K562 (cell line): ENCODE measurements around the gene CSTPP1.

Experiments
- ARID2 ChIP-seq: fragments of 450-650 bp; IDR thresholded peaks from 2 replicates; pipeline ENCODE4 v1.6.1; 2017; ENCODE audit warnings: antibody characterized with exemption, mild to moderate bottlenecking
- ATF2 ChIP-seq: sonication (generic); formaldehyde crosslinking; IDR thresholded peaks from 2 replicates; pipeline ENCODE4 v1.8.1; 2022; ENCODE audit warnings: missing genetic modification reagents
- CREM ChIP-seq: IDR thresholded peaks from 2 replicates; pipeline ENCODE4 v1.6.1; 2014; ENCODE audit warnings: antibody characterized with exemption, low read depth
- EZH2 ChIP-seq: IDR thresholded peaks from 2 replicates; pipeline ENCODE4 v1.6.1; 2012; ENCODE audit warnings: low read depth, mild to moderate bottlenecking, inconsistent platforms, low read length, borderline replicate concordance
- MEF2D ChIP-seq: conservative IDR thresholded peaks from 2 replicates; pipeline ENCODE4 v1.6.1; 2016; ENCODE audit warnings: low read depth, missing genetic modification characterization, missing compliant biosample characterization
- MYC ChIP-seq, 2 experiments: fragments of 250-450 bp in 1 of 2; sonication (Bioruptor Pico) in 1 of 2; IDR thresholded peaks; 2 replicates each; pipeline versions ENCODE4 v1.5.1 to v1.6.1; 2012 to 2021; ENCODE audit warnings: low read depth in 2 of 2, borderline replicate concordance in 1 of 2, improper control_type of control experiment in 1 of 2, low read length in 1 of 2, mild to moderate bottlenecking in 1 of 2, moderate library complexity in 1 of 2
- PHTF2 ChIP-seq: fragments of 250-450 bp; sonication (Bioruptor Pico); IDR thresholded peaks from 2 replicates; pipeline ENCODE4 v1.5.0; 2021; ENCODE audit warnings: mild to moderate bottlenecking
- ZSCAN29 ChIP-seq: fragments of 450-650 bp; IDR thresholded peaks from 2 replicates; pipeline ENCODE4 v1.6.1; 2017
- TF ChIP-seq, protein P1 (sequence below): fragments of 450-650 bp; IDR thresholded peaks from 2 replicates; pipeline ENCODE4 v1.6.1; 2017; ENCODE audit warnings: antibody characterized with exemption

- TF ChIP-seq MYC (IDR thresholded peaks at IDR 0.05; ENCODE audit: low read depth, low read length) (no peak), MYC (CRISPR knock-in tag; IDR thresholded peaks at IDR 0.05; ENCODE audit: borderline replicate concordance, low read depth) (no peak), PHTF2 (CRISPR knock-in tag) (no peak), EZH2 (no peak), CREM (no peak), MEF2D (tag) (no peak), ARID2 (no peak), ATF2 (CRISPR knock-in tag) (no peak), ZSCAN29 (no peak)
- TF ChIP-seq, protein P1, sequence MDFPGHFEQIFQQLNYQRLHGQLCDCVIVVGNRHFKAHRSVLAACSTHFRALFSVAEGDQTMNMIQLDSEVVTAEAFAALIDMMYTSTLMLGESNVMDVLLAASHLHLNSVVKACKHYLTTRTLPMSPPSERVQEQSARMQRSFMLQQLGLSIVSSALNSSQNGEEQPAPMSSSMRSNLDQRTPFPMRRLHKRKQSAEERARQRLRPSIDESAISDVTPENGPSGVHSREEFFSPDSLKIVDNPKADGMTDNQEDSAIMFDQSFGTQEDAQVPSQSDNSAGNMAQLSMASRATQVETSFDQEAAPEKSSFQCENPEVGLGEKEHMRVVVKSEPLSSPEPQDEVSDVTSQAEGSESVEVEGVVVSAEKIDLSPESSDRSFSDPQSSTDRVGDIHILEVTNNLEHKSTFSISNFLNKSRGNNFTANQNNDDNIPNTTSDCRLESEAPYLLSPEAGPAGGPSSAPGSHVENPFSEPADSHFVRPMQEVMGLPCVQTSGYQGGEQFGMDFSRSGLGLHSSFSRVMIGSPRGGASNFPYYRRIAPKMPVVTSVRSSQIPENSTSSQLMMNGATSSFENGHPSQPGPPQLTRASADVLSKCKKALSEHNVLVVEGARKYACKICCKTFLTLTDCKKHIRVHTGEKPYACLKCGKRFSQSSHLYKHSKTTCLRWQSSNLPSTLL: no peak
Observed at GRCh38 chr11:47127213-47127612, 190.7 kb downstream of the CSTPP1 start.
